ENCODE measurements around the gene CEP128.
"Not testable (repeated sequence)": the region's sequence is repeated elsewhere in the genome, so short reads cannot be mapped to it uniquely, and the experiment has no call there.

Gene CEP128

DNA sequence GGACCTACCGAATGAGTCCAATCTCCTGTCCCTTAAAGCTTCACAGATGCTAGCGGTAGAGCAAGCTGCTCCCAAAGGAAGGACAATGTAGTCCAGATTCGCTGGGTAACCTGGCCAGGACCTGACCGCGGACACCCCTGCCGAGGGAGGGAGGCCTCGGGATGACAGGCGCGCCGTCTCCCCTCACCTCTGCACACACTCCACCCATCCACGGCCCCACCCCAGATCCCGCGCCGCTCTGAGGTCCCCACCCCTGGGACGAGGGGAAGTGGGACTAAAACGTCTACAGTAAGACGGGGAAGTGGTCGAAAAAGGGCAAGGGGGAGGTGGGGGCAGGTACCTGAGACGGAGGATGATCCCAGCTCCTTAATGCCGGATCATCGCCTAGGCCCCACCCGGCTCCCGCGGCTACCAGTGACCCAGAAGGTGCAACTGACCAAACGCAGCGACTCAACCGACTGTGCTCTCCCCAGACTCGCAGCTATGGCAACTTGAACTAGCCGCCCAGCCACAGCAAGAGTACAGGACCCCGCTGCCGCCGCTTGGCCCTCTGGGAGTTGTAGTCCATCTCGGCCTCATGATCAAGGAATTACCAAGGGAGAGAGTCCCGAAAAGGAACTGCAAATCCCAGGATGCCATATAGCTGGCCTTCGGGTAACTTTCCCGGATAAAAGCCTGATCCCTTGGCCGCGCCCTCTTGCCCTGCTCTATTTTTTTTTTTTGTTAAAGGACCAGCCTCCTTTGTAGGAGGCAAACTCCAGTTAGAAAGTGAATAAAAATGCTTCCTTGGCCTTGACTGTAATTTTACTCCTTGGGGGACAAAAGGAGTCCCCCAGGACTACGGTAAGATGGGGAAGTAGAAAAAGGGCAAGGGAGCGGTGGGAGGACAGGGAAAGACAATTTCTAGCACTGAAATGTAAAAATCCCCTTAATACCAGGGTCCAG lies at the start of gene CEP128:
Gene CEP128 (minus strand): TSS at position 498 of the 945 bp plus-strand sequence.
- peak; percentile 95 for DNase-seq

DNA sequence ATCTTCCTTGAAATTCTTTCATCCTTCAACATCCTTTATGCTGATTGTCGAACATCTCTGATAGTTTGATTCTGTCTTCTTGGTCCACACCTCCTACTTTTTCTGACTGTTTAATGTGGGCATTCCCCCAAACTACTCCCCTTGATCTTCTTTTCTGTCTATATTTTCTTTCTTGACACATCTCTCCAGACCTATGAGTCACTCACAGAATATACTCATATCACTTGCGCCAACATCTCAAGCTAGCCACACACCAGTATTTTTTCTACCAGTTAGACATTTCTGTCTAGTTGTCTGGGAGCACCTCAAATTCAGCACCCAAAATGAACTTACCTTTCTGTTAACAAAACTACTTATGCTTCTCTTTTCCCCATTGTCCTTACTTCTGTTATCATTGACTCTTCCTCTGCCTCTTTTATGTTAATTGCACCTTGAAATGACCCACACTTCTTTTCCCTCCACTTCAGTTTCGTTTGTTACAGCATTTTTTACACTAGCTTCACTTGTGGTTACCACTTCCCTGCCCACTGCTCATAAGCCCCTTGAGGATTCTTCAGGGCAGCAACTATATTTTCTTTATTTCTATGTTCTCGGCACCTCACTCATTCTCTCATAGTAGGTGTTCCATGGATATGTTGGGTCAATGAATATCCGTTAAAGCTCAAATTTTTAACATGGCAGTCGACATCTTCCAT lies 47.3 kb upstream of the CEP128 start:
- no peak for DNase-seq

- DNase-seq, result no peak
Observed at GRCh38 chr14:80988192-80988591, 46.7 kb upstream of the CEP128 start.

DNA sequence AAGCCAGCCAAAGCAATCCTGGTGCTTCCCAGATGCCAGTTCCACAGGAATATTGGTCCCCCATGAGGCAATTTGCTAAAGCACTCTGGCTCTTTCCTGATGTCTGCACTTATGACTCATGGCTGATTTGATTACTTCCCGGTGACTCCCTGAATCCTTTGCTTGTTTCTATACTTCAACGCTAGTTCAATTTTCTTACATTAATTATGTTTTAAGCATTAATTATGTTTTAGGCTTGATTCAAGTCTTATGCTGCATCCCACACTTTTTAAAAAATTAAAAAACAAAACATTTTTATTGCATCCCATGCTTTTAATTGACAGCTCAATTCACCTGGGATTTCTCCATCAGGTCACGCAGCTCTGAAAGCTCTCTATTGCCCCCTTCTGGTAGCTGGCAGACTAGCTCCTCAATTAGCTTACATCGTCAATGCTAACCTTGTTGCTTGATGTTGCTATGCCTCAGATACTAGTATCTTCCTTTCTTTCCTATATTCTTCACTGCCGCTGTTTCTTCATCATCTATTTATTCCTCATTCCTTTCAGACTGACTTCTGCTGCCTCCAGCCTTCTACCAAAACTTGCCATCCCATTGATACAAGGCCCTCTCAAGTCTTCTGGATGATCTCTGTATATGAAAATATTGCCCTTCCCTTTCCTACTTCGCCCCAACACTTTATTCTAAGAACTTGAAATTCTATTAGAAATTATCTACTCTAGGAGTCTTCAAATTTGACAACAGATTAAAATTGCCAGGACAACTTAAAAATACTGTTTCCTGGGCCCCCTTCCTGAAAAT lies 45.9 kb upstream of the CEP128 start:
- peak; percentile 87 for DNase-seq

- DNase-seq, result no peak
Observed at GRCh38 chr14:80982711-80983110, 41.2 kb upstream of the CEP128 start.

DNA sequence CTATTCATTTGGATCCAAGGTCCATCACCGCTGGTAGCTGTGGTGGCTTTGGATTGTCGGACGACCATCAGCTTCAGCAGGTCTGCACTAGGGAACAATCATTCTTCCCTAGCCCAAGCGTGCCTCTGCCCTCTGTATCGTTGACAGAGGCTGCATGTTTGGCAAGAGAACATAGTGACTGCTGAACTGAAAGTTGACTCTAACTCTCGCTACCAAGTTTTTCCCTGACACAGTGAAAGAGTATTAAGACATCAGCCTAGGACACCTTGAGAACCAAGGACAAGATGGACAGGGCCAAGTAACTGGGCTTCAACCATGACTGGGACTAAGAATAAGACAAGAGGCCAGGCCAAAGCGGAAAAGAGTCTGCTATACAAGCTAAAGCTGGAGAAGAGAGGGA lies 40.1 kb upstream of the CEP128 start:
- DNase-seq, result no peak

GRCh38 chr14:80981156-80981555 lies 39.6 kb upstream of the CEP128 start:
- no peak for DNase-seq

DNA sequence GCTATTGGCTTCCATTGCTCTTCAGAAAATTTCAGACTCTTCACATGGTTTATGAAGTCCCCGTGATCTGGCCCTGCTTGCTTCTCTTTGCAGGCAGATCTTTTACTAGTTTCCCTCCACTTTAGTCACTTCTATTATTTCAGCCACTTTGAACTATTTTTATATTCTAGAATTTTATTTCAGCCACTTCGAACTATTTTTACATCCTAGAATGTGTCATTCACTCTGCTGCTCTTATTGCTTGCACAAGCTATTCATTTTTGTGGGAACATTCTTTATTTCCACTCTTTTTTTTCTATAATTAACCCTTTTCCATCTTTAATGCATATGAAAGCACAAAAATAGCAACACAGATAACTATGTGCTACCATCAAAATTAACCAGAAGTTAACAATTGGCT lies 38.4 kb upstream of the CEP128 start:
- DNase-seq, result no peak

- DNase-seq, result no peak
Observed at GRCh38 chr14:80978403-80978802, 36.9 kb upstream of the CEP128 start.

- DNase-seq, result no peak
Observed at GRCh38 chr14:80977221-80977620, 35.7 kb upstream of the CEP128 start.

- no peak for DNase-seq
Observed at GRCh38 chr14:80974679-80975078, 33.1 kb upstream of the CEP128 start.

DNA sequence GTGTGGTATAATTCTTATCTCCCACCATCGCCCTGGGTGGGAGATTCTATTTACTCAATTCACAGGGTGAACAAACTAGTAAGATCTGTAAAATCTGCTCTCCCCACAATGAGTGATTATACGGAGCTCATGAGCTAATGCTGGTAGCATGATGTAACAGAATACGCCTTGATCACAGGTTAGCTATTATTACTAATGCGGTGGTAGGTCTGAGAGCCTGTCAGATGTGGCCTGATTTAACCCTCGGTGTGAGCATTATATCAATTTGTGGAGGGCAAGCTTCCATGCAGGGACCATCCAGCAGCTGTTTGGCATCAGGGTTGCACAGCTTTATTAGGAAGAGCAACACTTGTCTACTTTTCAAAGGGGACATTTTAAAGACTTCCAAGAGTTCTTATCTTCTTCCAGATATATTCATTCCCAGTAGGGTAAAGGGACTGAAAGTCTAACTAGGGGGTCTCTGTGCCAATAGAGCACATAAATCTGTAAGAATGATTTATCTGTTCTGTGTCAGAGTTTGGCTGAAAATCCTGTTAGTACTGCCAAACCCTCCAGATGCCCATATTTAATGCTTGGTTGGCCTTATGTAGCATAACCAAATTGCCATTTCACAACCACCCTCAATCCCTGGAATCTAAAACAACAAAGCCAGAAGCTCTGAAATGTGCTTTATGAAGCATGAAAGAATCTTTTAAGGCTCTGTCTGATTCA lies 32.5 kb upstream of the CEP128 start:
- DNase-seq, result no peak

- DNase-seq, result no peak
Observed at GRCh38 chr14:80965037-80965436, 23.5 kb upstream of the CEP128 start.

DNA sequence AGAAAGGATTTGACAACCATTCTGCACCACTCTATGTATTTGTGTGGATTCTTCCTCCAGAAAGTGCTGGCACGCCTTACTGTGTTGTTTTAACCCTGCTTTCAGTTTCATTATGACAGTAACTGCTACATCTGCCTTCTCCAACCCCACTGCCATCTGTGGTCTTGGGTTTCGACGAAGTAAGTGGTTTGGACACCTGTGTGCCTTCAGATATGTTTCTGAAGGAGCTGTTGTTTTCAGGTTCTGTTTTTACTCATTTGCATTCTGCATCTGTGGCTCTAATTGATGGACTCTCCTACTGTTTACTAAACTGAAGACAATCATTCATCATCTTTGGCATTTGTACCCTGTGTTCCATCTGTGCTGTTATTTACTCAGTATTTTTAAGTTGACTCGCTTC lies 18.0 kb upstream of the CEP128 start:
- DNase-seq, result peak; percentile 52

DNA sequence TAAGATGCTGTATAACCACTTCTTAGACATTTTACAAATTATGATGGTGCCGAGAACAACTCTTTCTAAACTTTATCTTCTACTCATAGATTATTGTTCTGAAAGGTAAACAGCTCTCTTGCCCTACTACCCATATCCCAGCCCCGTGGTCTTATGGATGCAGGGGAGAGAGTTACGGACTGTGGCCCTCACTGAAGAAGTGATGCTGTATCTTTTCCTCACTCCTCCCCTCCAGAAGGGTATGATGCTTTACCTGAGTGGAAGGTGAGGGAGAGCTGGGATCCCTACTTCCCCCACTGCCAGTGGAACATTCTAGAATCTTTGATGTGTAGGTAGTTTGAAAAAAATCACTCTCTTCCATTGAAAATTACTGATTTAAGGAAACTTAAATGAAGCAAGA lies 17.4 kb upstream of the CEP128 start:
- no peak for DNase-seq

DNA sequence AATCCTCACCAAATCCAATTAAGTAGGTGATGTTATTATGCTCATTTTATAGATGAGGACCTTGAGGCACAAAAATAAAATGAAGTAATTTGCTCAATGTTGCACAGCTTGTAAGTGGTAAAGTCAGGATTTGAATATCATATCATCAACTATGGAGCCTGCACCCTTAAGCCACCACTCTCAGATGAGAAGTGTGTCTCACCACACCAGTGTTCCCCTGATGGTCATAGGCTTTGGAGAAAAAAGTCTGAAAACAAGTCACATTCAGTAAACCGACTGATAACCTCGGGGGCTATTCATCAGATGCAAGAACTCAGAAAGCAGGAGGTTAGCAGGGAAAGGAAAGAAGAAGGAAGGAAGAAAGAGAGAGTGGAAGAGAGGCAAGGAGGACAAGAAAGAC lies 16.7 kb upstream of the CEP128 start:
- DNase-seq, result no peak

- no peak for DNase-seq
Observed at GRCh38 chr14:80957613-80958012, 16.1 kb upstream of the CEP128 start.

DNA sequence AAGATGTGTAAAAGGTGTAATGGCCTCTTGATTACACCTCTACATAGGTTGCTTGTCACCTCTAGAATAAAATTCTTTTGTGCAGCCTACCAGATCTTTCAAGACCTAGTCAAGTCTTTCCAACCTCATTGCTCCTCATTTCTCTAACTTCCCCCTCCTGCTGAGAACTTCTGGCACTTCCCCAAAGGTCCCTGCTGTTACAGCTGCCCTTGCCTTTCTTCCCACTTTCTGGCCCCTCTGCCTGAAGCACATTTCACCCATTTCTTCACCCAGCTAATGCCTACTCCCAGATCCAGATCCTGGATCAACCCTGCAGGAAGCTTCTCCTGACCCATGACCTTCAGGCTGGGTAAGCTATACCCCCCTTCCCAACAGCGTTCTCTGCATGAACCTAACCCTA lies 15.4 kb upstream of the CEP128 start:
- no peak for DNase-seq

DNA sequence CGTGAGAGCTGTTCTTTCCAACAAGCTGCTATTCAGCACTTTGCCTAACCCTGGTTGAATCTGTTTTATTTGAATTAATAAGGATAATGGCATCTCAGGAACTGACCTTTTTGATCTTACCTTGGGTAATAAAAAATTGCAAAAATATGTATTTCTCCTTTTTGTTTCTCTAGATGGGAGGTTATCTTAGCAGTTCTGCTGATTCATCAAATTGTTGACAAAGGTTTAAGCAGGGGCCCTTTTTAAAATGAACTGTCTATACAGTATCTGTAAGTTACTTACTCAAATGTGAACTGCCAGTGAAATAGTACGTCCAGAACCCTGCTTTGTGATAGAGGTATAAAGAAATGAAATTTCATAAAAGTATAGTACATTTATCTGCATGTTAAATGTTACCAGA lies 14.6 kb upstream of the CEP128 start:
- no peak for DNase-seq

DNA sequence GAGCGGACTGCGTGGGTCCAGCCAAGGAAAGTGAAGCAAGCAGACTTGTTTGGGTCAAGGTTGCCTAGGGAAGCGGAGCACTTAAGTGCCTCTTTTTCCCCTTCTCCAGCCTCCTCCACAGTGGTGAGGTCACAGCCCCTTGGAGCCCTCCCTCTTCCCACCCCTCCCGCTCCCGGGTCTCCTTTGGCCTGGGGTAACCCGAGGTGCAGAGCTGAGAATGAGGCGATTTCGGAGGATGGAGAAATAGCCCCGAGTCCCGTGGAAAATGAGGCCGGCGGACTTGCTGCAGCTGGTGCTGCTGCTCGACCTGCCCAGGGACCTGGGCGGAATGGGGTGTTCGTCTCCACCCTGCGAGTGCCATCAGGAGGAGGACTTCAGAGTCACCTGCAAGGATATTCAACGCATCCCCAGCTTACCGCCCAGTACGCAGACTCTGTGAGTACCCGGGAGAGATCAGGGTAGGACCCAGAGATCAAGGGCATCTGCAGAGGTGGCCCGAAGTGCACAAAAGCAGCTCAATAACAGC lies 13.9 kb upstream of the CEP128 start, which contains the start of gene TSHR:
Gene TSHR (plus strand): TSS at position 206 of the 526 bp plus-strand sequence. CDS start 60 bp downstream, at position 266.
- DNase-seq, result no peak

GRCh38 chr14:80954687-80955299 lies 13.3 kb upstream of the CEP128 start:
- DNase-seq, result peak; percentile 77

DNA sequence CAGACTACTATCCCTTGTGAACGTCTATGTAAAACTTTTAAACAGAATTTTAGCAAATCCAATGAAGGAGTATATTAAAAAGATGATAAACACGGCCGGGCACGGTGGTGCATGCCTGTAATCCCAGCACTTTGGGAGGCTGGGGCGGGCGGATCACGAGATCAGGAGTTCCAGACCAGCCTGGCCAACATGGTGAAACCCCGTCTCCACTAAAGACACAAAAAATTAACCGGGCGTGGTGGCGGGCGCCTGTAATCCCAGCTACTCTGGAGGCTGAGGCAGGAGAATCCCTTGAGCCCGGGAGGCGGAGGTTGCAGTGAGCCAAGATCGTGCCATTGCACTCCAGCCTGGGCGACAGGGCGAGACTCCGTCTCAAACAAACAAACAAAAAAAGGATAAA lies 11.7 kb upstream of the CEP128 start:
- not testable (repeated sequence) for DNase-seq

All from NCI-H1436 (cell line).